ENCODE data around the gene CACNA1G.

Gene CACNA1G

GRCh38 chr17:50559674-50560184, 786 bp upstream of the CACNA1G start:
- Histone ChIP-seq H3K36me3 (ENCODE audit: control insufficient read depth in 1 of 2, insufficient read depth in 2 of 2, low read depth in 1 of 2, low read length in 2 of 2) (peaks cover 17 to 25% of the 10 kb centered on the region in 2 experiments), H3K23ac (ENCODE audit: low read length in 2 of 2) (no peak overlapping the region)
- WGBS = 1% methylated on average over 25 of the region's 27 CpGs

DNA sequence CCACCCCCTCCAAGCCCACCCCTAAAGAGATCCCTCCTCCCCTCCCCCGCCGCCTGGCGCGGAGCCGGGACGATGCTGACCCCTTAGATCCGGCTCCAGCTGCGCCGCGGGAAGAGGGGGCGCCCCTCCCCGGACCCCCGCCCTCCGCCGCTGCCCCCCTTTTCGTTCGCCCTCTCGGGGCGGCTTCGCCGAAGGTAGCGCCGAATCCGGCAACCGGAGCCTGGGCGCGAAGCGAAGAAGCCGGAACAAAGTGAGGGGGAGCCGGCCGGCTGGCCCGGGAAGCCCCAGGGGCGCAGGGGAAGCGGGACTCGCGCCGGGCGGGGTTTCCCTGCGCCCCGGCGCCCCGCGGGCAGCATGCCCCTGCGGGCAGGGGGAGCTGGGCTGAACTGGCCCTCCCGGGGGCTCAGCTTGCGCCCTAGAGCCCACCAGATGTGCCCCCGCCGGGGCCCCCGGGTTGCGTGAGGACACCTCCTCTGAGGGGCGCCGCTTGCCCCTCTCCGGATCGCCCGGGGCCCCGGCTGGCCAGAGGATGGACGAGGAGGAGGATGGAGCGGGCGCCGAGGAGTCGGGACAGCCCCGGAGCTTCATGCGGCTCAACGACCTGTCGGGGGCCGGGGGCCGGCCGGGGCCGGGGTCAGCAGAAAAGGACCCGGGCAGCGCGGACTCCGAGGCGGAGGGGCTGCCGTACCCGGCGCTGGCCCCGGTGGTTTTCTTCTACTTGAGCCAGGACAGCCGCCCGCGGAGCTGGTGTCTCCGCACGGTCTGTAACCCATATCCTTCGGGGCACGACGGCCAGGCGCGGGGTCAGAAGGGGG, 623 bp downstream of the CACNA1G start:
- H3K27ac ChIP-seq (ENCODE audit: low read length, poor library complexity, severe bottlenecking) = no peak overlapping the region
- peak overlapping the region; percentile 76 for H3K4me2 ChIP-seq (ENCODE audit: low read length, poor library complexity, severe bottlenecking)
- H3K23ac ChIP-seq (ENCODE audit: low read length in 2 of 2) = no peak overlapping the region
- H2BK12ac ChIP-seq (ENCODE audit: low read length in 2 of 2) = no peak overlapping the region
- no peak overlapping the region for H3K4ac ChIP-seq (ENCODE audit: low read depth in 1 of 2, low read length in 2 of 2)
- peaks cover 3 to 11% of the 10 kb centered on the region in 2 experiments for H3K36me3 ChIP-seq (ENCODE audit: control insufficient read depth in 1 of 2, insufficient read depth in 2 of 2, low read depth in 1 of 2, low read length in 2 of 2)
- no peak overlapping the region for H2BK120ac ChIP-seq (ENCODE audit: low read depth, low read length)
- H3K79me1 ChIP-seq (replicated peaks; ENCODE audit: low read length, poor library complexity, severe bottlenecking) = no peaks in the 10 kb centered on the region
- no peaks in the 10 kb centered on the region for H3K9me3 ChIP-seq (ENCODE audit: control insufficient read depth, low read length)
- WGBS = 1% methylated on average over 44 of the region's 88 CpGs
- H2AK5ac ChIP-seq (ENCODE audit: low read length, severe bottlenecking) = no peak overlapping the region
- DNase-seq = no peak
- H4K91ac ChIP-seq (ENCODE audit: low read length) = no peak overlapping the region
- H2BK5ac ChIP-seq (ENCODE audit: low read depth, low read length, poor library complexity, severe bottlenecking) = no peak overlapping the region
- peak overlapping the region; percentile 65 to 69 for H3K4me3 ChIP-seq (ENCODE audit: insufficient read depth in 1 of 2, low read depth in 1 of 2, low read length in 2 of 2)
- H2BK15ac ChIP-seq (ENCODE audit: low read depth, poor library complexity, severe bottlenecking) = no peak overlapping the region
- H3K18ac ChIP-seq (ENCODE audit: low read depth in 1 of 2, low read length in 2 of 2) = no peak overlapping the region
- H4K8ac ChIP-seq (ENCODE audit: low read length) = no peak overlapping the region
- no peak overlapping the region for H3K14ac ChIP-seq (ENCODE audit: low read length in 2 of 2)
- peaks cover 33% of the 10 kb centered on the region for H3K4me1 ChIP-seq (ENCODE audit: control insufficient read depth, insufficient read depth, low read depth, low read length)
- peaks cover 33 to 73% of the 10 kb centered on the region in 2 experiments for H3K27me3 ChIP-seq (ENCODE audit: control insufficient read depth in 1 of 2, insufficient read depth in 1 of 2, low read length in 2 of 2)
- no peak overlapping the region for H2AFZ ChIP-seq (ENCODE audit: low read depth, low read length)
- H3K9ac ChIP-seq (ENCODE audit: low read length) = peak overlapping the region; percentile 49

More at GRCh38 chr17:50559674-50560184, 786 bp upstream of the CACNA1G start:
- peaks cover 33 to 59% of the 10 kb centered on the region in 2 experiments for H3K27me3 ChIP-seq (ENCODE audit: control insufficient read depth in 1 of 2, insufficient read depth in 1 of 2, low read length in 2 of 2)
- peak overlapping the region; percentile 31 to 76 for H3K4me3 ChIP-seq (ENCODE audit: insufficient read depth in 1 of 2, low read depth in 1 of 2, low read length in 2 of 2)
- no peak overlapping the region for H3K18ac ChIP-seq (ENCODE audit: low read depth in 1 of 2, low read length in 2 of 2)
- no peak overlapping the region for H2BK15ac ChIP-seq (ENCODE audit: low read depth, poor library complexity, severe bottlenecking)
- no peak overlapping the region for H2BK5ac ChIP-seq (ENCODE audit: low read depth, low read length, poor library complexity, severe bottlenecking)
- no peak overlapping the region for H2AFZ ChIP-seq (ENCODE audit: low read depth, low read length)
- no peak overlapping the region for H4K91ac ChIP-seq (ENCODE audit: low read length)
- H3K9ac ChIP-seq (ENCODE audit: low read length) = peak overlapping the region; percentile 62
- H4K8ac ChIP-seq (ENCODE audit: low read length) = no peak overlapping the region
- DNase-seq = peak; percentile 51
- no peak overlapping the region for H3K4ac ChIP-seq (ENCODE audit: low read depth in 1 of 2, low read length in 2 of 2)
- no peak overlapping the region for H2BK12ac ChIP-seq (ENCODE audit: low read length in 2 of 2)
- H3K9me3 ChIP-seq (ENCODE audit: control insufficient read depth, low read length) = no peaks in the 10 kb centered on the region
- H3K79me1 ChIP-seq (replicated peaks; ENCODE audit: low read length, poor library complexity, severe bottlenecking) = no peaks in the 10 kb centered on the region
- H3K4me2 ChIP-seq (ENCODE audit: low read length, poor library complexity, severe bottlenecking) = peak overlapping the region; percentile 76
- no peak overlapping the region for H3K27ac ChIP-seq (ENCODE audit: low read length, poor library complexity, severe bottlenecking)
- no peak overlapping the region for H2AK5ac ChIP-seq (ENCODE audit: low read length, severe bottlenecking)
- no peak overlapping the region for H3K14ac ChIP-seq (ENCODE audit: low read length in 2 of 2)
- peaks cover 32% of the 10 kb centered on the region for H3K4me1 ChIP-seq (ENCODE audit: control insufficient read depth, insufficient read depth, low read depth, low read length)
- H2BK120ac ChIP-seq (ENCODE audit: low read depth, low read length) = no peak overlapping the region

DNA sequence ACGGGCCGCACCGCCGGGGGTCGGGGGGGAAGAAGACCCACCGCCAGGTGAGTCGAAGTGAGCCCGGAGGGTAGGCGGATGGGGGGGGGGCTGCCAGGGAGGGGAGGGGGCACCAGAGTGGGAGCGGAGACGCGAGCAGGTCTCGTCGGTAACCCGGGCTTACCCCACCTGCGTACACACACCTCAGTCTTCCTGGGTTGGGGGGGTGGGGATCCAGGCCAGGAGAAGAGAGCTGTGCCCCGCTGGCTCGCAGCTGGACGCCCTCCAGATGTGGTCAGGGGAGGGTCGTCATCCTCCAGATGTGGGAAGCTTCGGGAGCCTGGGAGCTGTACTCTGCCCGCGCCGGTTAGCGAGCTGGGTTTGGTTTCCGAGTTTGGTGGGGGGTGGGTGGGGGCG, 1.2 kb downstream of the CACNA1G start:
- peaks cover 0 to 5% of the 10 kb centered on the region in 2 experiments for H3K36me3 ChIP-seq (ENCODE audit: control insufficient read depth in 1 of 2, insufficient read depth in 2 of 2, low read depth in 1 of 2, low read length in 2 of 2)

DNA sequence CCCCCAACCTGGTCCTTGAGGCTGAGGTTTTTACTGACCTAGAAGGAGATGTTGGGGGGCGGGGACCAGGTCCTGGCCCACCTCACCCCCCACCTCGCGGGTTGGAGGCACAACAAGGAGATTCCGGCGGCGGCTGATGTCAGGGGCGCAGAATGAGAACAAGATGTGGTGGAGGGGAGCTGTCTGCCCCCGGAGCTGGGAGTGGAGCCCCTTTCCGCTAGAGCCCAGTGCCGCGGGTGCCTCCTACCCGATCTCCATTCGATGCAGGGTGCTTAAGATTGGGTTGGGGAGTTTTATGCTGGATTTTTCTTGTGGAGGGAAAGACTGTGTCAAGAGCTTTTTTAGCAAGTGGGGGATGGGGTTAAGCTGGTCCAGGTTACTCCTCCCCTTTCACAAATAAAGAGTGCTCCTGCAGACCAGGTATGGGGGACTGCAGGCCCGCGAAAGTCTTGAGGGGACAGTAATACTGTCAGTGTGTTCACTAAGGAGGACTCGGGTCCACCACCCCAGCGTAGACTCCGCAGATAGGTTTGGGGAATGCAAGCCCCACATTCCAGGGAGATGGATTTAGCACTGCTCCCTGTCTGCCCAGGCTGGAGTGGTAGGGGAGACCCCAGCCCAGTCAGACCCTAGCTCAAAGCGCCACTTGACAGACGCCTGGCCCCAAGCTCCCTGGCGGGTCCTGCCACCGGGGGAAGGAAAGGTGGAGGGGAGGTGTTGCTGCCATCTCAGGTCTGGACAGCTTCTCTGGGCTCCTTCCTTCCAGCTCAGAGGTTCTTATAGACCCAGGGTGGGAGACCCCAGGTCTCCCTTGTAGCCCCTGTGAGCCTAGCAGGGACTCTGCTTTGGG, 2.0 kb downstream of the CACNA1G start:
- no peaks in the 10 kb centered on the region for H3K79me1 ChIP-seq (replicated peaks; ENCODE audit: low read length, poor library complexity, severe bottlenecking)
- 3% methylated on average over 22 of the region's 22 CpGs for WGBS
- no peak overlapping the region for H3K14ac ChIP-seq (ENCODE audit: low read length in 2 of 2)
- no peak overlapping the region for H2BK120ac ChIP-seq (ENCODE audit: low read depth, low read length)
- H3K4me1 ChIP-seq (ENCODE audit: control insufficient read depth, insufficient read depth, low read depth, low read length) = peaks cover 33% of the 10 kb centered on the region
- H3K4ac ChIP-seq (ENCODE audit: low read depth in 1 of 2, low read length in 2 of 2) = no peak overlapping the region
- H2BK15ac ChIP-seq (ENCODE audit: low read depth, poor library complexity, severe bottlenecking) = no peak overlapping the region
- H3K4me3 ChIP-seq (ENCODE audit: insufficient read depth in 1 of 2, low read depth in 1 of 2, low read length in 2 of 2) = peak overlapping the region in 1 of 2 experiments; percentile 33
- H2BK12ac ChIP-seq (ENCODE audit: low read length in 2 of 2) = no peak overlapping the region
- H3K9ac ChIP-seq (ENCODE audit: low read length) = no peak overlapping the region
- no peak overlapping the region for H3K27ac ChIP-seq (ENCODE audit: low read length, poor library complexity, severe bottlenecking)
- no peak overlapping the region for H4K91ac ChIP-seq (ENCODE audit: low read length)
- peaks cover 40 to 79% of the 10 kb centered on the region in 2 experiments for H3K27me3 ChIP-seq (ENCODE audit: control insufficient read depth in 1 of 2, insufficient read depth in 1 of 2, low read length in 2 of 2)
- H2BK5ac ChIP-seq (ENCODE audit: low read depth, low read length, poor library complexity, severe bottlenecking) = no peak overlapping the region
- DNase-seq = no peak
- no peak overlapping the region for H3K18ac ChIP-seq (ENCODE audit: low read depth in 1 of 2, low read length in 2 of 2)
- H3K4me2 ChIP-seq (ENCODE audit: low read length, poor library complexity, severe bottlenecking) = no peak overlapping the region
- H3K9me3 ChIP-seq (ENCODE audit: control insufficient read depth, low read length) = no peaks in the 10 kb centered on the region
- no peak overlapping the region for H4K8ac ChIP-seq (ENCODE audit: low read length)
- no peaks in the 10 kb centered on the region for H3K36me3 ChIP-seq (ENCODE audit: control insufficient read depth in 1 of 2, insufficient read depth in 2 of 2, low read depth in 1 of 2, low read length in 2 of 2)
- H2AFZ ChIP-seq (ENCODE audit: low read depth, low read length) = no peak overlapping the region
- H3K23ac ChIP-seq (ENCODE audit: low read length in 2 of 2) = no peak overlapping the region
- H2AK5ac ChIP-seq (ENCODE audit: low read length, severe bottlenecking) = no peak overlapping the region

More for the DNA sequence above, 1.2 kb downstream of the CACNA1G start:
- H3K4ac ChIP-seq (ENCODE audit: low read depth in 1 of 2, low read length in 2 of 2) = no peak overlapping the region
- H3K4me3 ChIP-seq (ENCODE audit: insufficient read depth in 1 of 2, low read depth in 1 of 2, low read length in 2 of 2) = no peak overlapping the region
- H3K18ac ChIP-seq (ENCODE audit: low read depth in 1 of 2, low read length in 2 of 2) = no peak overlapping the region
- H2AFZ ChIP-seq (ENCODE audit: low read depth, low read length) = no peak overlapping the region
- H3K23ac ChIP-seq (ENCODE audit: low read length in 2 of 2) = no peak overlapping the region
- H3K4me2 ChIP-seq (ENCODE audit: low read length, poor library complexity, severe bottlenecking) = no peak overlapping the region
- H3K4me1 ChIP-seq (ENCODE audit: control insufficient read depth, insufficient read depth, low read depth, low read length) = peaks cover 33% of the 10 kb centered on the region
- H2BK15ac ChIP-seq (ENCODE audit: low read depth, poor library complexity, severe bottlenecking) = no peak overlapping the region
- H2BK120ac ChIP-seq (ENCODE audit: low read depth, low read length) = no peak overlapping the region
- no peak overlapping the region for H4K91ac ChIP-seq (ENCODE audit: low read length)
- no peak overlapping the region for H4K8ac ChIP-seq (ENCODE audit: low read length)
- no peaks in the 10 kb centered on the region for H3K79me1 ChIP-seq (replicated peaks; ENCODE audit: low read length, poor library complexity, severe bottlenecking)
- no peak overlapping the region for H3K27ac ChIP-seq (ENCODE audit: low read length, poor library complexity, severe bottlenecking)
- no CpG with 5 or more reads among the region's 27 CpGs for WGBS
- no peak for DNase-seq
- no peak overlapping the region for H3K9ac ChIP-seq (ENCODE audit: low read length)
- peaks cover 39 to 79% of the 10 kb centered on the region in 2 experiments for H3K27me3 ChIP-seq (ENCODE audit: control insufficient read depth in 1 of 2, insufficient read depth in 1 of 2, low read length in 2 of 2)
- no peak overlapping the region for H3K14ac ChIP-seq (ENCODE audit: low read length in 2 of 2)
- no peak overlapping the region for H2AK5ac ChIP-seq (ENCODE audit: low read length, severe bottlenecking)
- H3K9me3 ChIP-seq (ENCODE audit: control insufficient read depth, low read length) = no peaks in the 10 kb centered on the region
- no peak overlapping the region for H2BK12ac ChIP-seq (ENCODE audit: low read length in 2 of 2)
- no peak overlapping the region for H2BK5ac ChIP-seq (ENCODE audit: low read depth, low read length, poor library complexity, severe bottlenecking)
